Measurements from ENCODE around the gene BANK1. TPM values are rescaled to one million over a fixed set of nuclear protein-coding genes. Genes with fewer than 3 reads are reported as not detected.

BANK1 gene
- total RNA-seq, 4 donors from 2014 or later, result 0.27 to 1.2 (median 0.51) TPM

- Histone ChIP-seq H3K36me3 (no peaks in the 10 kb centered on the region), H3K4me3 (no peak overlapping the region), H3K9me3 (no peaks in the 10 kb centered on the region), H3K27me3 (no peaks in the 10 kb centered on the region), H3K27ac (no peak overlapping the region), H3K4me1 (no peaks in the 10 kb centered on the region)
- intact Hi-C loops (cut with DNase I), result no loop called here
- no peak for TF ChIP-seq POLR2A (IDR thresholded peaks at IDR 0.05)
- TF ChIP-seq, protein P1, sequence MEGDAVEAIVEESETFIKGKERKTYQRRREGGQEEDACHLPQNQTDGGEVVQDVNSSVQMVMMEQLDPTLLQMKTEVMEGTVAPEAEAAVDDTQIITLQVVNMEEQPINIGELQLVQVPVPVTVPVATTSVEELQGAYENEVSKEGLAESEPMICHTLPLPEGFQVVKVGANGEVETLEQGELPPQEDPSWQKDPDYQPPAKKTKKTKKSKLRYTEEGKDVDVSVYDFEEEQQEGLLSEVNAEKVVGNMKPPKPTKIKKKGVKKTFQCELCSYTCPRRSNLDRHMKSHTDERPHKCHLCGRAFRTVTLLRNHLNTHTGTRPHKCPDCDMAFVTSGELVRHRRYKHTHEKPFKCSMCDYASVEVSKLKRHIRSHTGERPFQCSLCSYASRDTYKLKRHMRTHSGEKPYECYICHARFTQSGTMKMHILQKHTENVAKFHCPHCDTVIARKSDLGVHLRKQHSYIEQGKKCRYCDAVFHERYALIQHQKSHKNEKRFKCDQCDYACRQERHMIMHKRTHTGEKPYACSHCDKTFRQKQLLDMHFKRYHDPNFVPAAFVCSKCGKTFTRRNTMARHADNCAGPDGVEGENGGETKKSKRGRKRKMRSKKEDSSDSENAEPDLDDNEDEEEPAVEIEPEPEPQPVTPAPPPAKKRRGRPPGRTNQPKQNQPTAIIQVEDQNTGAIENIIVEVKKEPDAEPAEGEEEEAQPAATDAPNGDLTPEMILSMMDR (IDR thresholded peaks at IDR 0.05), result no peak
- no peak for DNase-seq
- WGBS, 2 donors, result 67 to 72% methylated on average over 7 of the region's 7 CpGs
Observed at GRCh38 chr4:101853691-101854090, 63.2 kb downstream of the BANK1 start.

- no peak overlapping the region for H3K4me3 ChIP-seq
- no peak overlapping the region for H3K27ac ChIP-seq
- H3K4me1 ChIP-seq, result no peaks in the 10 kb centered on the region
- TF ChIP-seq, protein P1 (IDR thresholded peaks at IDR 0.05), result no peak
- TF ChIP-seq POLR2A (IDR thresholded peaks at IDR 0.05), result no peak
- 100% methylated on average over 1 of the region's 1 CpG for WGBS, 2 donors
- H3K27me3 ChIP-seq, result no peaks in the 10 kb centered on the region
- H3K36me3 ChIP-seq, result no peaks in the 10 kb centered on the region
- intact Hi-C loops (cut with DNase I), result no loop called here
- DNase-seq, result no peak
- H3K9me3 ChIP-seq, result no peaks in the 10 kb centered on the region
Observed at GRCh38 chr4:101855239-101855638, 64.7 kb downstream of the BANK1 start.

DNA sequence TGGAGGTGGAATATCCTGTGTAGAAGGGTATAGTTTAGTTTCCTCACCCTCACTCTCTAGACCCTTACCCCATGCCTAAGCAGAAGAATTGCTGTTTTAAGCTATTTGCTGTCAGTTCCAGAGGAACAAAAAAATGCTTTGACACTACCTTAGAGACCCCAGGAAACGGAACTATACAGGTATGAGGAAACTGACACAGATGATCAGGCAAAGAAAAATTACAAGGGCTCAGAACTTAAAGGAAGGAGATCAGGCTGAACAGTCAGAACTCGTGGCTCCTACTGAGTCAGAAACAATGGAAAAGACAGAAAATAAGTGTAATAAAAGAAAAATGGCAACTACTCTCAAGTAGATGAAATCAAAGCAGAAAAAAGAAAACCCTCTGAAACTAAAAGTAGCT, 65.6 kb downstream of the BANK1 start:
- 70 to 98% methylated on average over 2 of the region's 2 CpGs for WGBS, 2 donors
- H3K9me3 ChIP-seq, result no peaks in the 10 kb centered on the region

DNA sequence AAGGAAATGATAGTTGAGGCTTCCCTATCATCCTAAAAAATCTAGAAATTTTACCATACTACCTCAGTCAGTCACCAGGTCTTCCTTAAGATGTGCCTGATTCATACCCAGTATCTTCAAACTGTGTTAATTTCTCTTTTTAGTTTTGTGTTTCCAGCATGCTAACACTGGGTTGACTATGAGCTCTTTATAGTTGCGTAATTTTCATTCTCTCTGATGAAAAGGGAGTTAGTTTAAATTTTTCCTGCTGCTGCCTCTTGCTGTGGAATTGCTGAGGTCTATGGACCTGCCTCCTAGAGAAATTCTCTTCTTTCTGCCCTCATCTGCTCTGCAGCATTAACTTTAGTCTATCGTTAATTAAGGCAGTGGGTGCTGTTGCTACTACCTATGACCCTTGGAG, 66.6 kb downstream of the BANK1 start:
- H3K9me3 ChIP-seq, result no peaks in the 10 kb centered on the region
- no peaks in the 10 kb centered on the region for H3K36me3 ChIP-seq
- TF ChIP-seq POLR2A (IDR thresholded peaks at IDR 0.05), result no peak
- TF ChIP-seq, protein P1 (IDR thresholded peaks at IDR 0.05), result no peak
- H3K27ac ChIP-seq, result no peak overlapping the region
- no peaks in the 10 kb centered on the region for H3K27me3 ChIP-seq
- WGBS, 2 donors, result 85 to 95% methylated on average over 2 of the region's 2 CpGs
- H3K4me3 ChIP-seq, result no peak overlapping the region
- H3K4me1 ChIP-seq, result no peaks in the 10 kb centered on the region
- DNase-seq, result no peak
- intact Hi-C loops (cut with DNase I), result no loop called here

More for the DNA sequence above, 65.6 kb downstream of the BANK1 start:
- H3K36me3 ChIP-seq, result no peaks in the 10 kb centered on the region
- TF ChIP-seq, protein P1 (IDR thresholded peaks at IDR 0.05), result no peak
- TF ChIP-seq POLR2A (IDR thresholded peaks at IDR 0.05), result no peak
- no peak for DNase-seq
- intact Hi-C loops (cut with DNase I), result no loop called here
- H3K4me3 ChIP-seq, result no peak overlapping the region
- H3K4me1 ChIP-seq, result no peaks in the 10 kb centered on the region
- no peaks in the 10 kb centered on the region for H3K27me3 ChIP-seq
- H3K27ac ChIP-seq, result no peak overlapping the region

DNA sequence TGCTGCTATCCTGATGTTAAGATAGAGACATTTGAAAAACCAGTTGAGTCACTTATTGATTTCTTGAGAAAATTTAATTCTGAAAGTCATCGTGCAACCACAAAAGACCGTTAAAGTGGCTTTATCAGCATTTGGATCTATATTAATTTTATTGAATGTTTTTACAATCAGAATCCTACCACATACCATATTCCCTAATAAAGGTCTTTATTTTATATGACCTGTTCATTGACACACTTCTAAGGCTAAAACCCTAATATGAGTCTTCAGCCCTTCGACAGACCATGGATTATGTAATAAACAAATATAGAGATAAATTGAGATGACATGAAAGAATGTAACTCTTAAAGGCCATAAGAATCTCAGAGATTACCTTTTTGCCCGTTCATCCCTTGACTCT, 68.1 kb downstream of the BANK1 start:
- 74 to 77% methylated on average over 4 of the region's 4 CpGs for WGBS, 2 donors

More for the DNA sequence above, 68.1 kb downstream of the BANK1 start:
- Histone ChIP-seq H3K27ac (no peak overlapping the region), H3K4me3 (no peak overlapping the region), H3K4me1 (no peaks in the 10 kb centered on the region), H3K36me3 (no peaks in the 10 kb centered on the region), H3K9me3 (no peaks in the 10 kb centered on the region), H3K27me3 (no peaks in the 10 kb centered on the region)
- TF ChIP-seq, protein P1 (IDR thresholded peaks at IDR 0.05), result no peak
- intact Hi-C loops (cut with DNase I), result no loop called here
- no peak for DNase-seq
